Activated gamma-delta T cell (primary cell): Measurements from ENCODE around the gene NKX6-2.

Experiments used
- DNase-seq: peaks from one replicate; lab custom pipeline; 2025; lab: John Stamatoyannopoulos, UW

The NKX6-2 gene

DNA sequence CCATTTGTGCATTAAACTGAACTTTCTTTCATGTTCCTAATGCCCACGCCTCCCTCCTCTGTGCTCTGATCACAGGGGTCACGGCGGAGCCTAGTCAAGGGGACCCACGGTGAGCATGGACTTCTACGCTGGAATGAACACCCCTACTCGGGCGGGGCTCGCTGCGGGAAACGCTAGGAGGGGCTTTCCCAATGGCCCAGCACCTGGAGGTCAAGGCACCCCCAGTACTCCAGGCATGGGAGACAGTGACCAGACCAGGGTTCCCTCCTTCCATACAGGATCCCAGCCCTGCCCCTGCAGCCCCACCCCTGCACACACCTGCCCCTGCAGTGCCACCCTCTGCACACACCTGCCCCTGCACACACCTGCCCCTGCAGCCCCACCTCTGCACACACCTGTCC is 27.1 kb upstream of the NKX6-2 start:
- DNase-seq = no peak

DNA sequence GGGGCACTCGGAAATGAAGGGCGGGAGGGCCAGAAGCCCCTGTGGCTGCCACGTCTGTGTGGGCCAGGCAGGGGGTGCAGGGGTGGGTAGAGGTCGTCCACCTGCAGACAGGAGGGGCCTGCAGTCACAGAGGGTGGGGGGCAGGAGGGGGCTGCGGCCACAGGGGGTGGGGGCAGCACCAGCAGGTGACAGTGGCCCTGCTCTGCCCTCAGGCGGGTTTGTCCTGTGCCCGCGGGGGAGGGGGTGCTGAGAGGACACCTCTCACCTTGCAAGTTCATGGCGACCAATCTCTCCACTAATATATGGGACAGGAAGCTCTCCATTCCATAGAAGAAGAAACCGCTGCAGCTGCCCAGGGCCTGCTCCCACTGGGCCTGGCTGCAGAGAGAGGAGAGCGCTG is 26.6 kb upstream of the NKX6-2 start:
- no peak for DNase-seq

DNA sequence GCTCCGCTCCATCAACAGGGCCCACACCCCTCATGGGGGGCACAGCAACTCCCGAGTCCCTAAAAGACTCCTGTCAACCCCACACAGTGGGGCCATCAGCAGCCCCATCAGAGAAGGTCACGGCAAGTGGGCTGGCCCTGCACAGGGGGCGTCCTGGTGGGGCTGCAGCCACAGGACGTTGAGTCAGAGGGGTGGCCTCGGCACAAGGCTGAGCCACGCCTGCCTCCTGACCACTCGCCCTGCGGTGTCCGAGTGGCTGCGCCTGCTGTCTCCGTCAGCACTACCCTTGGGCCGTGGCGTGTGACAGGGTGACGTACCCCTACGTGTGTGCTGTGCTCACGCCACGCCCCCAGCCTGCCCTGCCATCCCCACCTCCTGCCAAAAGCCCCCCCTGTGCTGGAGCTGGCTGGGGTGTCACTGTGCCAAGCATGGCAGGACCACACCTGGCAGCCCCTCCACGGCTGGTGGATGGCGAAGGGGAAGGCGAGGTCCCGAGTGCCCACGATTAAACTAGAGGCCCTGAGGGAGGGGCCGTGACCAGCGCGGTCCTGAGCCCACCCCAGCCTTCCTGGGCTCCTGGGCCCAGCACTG is 26.0 kb upstream of the NKX6-2 start:
- DNase-seq = no peak

DNA sequence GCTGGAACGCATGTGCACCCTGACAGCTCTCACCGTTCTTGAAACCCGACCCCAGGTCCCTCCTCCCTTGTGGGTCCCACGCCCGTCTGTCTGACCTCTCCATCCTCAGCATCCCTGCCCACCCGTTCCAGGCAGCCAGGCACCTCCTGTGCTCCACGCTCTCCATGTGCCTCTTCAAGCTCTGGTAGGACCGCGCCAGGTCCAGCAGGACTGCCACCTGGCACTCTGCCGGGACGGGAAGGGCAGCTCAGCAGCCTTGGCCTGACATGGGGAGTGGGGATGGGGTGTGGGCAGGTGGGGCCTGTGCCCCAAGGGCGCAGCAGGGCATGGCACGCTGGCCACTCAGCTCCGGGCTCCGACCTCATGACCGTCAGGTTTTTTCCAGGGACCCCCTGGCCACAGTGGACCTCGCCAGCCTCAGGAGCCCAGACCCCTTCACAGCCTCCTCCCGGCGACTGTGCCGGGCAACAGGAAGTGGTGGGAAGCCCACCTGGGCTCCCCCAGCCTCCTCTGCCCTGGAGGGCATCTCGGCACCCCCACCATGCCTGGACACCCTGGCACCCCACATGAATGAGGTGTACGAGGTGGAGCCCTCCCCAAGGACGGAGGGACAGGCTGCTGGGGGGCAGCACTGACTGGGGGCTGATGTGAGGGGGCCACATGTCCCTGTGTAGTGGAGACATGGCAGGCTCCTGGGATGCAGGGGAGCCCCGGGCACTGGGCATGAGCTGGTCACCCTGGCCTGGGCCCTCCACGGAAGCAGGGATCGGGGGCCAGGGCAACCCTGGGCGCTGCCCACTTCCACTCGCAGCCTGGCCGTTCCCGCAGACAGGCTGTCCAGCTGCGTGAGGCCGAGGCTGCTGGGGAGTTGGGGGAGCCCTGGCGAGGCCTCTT is 25.1 kb upstream of the NKX6-2 start:
- DNase-seq = no peak

DNA sequence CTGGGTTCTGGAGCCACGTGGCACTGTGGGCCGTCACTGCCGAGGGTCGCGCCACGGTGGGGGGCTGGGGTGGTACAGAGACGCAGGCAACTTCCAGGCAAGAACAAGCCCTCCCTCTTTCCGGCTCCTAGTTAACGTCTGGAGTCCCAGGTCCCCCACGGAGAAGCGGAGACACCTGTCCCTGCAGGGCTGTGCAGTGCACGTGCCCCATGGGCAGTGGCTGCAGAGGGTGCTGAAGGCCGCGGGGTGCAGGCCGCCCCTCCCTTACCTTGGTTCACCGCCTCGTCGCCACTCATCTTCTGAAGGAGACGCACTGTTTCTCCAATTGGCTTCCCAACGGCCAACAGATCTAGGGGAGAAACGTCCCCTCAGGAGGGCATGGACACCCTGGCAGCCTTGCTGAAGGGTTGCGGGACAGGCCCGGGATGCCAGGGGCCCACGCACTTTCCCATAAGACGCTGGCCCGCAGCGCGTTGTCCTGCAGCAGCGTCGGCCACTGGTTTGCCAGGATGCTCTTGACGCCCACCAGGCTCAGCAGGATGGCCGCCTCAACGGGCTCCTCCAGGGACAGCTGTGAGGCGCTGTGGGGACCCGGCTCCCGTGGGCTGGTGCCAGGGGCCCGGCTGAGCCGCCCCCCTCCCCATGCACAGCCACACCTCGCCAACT is 24.3 kb upstream of the NKX6-2 start:
- no peak for DNase-seq

DNA sequence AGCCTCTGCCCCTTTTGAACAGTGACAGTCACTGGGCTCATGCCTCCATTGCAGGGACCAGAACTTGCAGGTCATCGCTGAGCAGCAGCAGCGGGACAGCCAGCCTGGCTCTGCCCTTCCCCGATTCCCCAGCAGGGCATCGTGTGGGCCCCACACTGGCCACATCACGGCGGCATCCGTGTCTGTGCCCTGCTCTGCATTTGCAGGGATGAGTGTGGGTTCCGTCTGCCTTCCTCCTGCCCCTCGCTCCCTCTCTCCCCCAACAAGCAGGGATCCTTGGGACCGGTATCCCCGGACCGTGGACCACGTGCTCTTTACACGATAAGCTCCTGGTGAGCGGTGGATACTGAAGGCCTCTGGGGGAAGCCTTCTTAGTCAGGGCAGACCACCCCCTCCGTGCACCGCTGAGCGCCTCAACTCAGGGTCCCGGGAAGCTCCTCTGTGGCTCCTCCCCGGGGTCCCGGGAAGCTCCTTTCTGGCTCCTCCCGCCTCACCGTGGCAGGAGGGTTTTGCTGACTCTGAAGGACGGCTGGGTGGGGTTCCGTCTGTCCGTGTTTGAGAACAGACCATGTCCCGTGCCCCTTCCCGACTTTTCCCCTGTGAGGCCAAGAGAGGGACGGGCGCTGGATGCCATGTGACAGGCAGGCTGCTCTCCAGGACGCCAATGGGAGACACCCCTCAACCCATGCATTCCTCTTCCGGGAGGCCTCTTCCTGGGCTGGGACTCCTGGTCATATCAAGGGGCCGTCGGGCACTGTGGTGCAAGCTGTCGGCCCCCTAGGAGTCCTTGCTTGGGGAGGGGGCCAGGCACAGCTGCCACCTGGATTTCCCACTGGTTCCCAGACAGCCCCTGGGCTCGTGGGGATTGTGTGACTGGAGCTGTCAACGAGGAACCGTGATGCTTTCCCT is 23.5 kb upstream of the NKX6-2 start:
- no peak for DNase-seq

DNA sequence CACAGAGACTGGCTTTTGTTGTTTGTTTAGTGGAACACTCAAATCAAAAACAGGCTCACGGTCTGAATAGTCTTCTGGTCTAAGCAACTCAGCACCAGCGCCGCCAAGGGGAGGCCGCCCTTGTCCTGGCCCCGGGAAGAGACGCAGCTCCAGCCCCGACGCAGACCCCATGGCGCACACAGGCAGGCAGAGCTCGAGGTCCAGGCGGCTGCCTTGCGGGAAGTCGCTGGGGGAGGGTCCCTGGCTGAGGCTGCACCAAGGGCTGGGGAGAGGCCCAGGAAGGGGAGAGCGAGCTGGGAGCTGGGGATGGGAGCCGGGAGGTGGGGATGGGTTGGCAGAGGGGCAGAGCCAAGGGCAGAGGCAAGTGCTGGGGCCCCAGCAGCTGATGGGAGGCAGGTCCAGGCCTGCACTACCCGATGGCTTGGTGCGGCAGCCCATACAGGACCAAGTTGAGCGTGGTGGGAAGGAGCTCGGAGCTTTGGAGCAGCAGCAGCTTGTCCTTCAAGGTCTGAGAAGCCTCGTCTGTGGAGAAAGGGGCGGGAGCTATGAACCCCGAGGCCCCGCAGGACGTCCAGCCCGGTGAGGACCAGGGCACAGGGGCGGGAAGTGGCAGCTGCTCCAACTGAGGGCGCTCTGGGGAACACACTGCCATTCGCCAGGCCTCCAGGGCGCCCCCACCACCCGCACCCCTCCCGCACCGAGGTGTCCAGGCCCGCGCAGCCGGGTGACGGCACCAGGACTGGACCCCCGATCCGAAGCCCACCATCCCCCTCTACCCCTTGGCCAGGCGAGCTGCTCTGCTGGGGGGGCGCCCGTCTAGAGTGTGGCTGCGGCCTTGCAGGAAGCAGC is 22.7 kb upstream of the NKX6-2 start:
- DNase-seq = no peak

DNA sequence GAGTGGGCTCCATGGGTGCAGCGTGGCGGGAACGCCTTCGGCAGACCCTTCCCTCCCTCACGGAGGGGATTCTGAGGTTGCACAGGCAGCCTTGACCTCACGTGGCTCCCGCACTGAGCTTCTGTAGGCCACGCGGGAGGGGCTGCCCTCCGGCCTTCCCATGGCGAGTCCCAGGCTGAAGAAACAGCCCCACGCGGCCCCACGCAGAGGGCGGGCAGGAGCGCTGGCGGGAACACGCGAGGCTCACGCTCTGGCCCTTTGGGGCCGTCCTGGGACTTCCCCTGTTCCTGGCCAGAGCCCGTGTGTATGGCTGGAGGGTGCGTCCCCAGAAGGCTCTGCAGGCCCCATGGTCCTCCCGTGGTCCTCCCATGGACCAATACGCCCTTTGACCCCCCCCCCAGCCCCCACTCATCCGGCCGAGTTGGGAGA is 21.7 kb upstream of the NKX6-2 start:
- no peak for DNase-seq

DNA sequence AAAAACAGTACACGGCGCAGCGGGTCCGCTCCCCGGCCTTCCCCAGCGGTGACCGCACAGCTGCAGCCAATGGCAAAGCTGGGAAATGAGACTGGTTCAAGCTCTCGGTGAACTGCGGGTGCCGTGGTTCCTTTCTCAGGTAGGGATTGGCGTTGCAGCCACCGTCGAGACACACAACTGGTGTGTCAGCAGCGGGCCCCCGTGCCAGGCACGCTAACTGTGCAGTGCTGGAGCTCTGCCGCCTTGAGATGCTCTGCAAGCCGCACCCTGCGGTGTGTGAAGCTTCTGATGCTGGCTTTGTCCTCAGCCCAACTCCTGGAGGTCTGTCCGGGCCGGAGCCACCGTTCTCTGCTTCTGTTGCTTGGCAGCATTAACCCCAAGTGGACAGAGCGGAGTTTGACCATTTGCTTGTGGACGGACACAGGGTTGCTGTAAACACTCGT is 20.6 kb upstream of the NKX6-2 start:
- DNase-seq = no peak

DNA sequence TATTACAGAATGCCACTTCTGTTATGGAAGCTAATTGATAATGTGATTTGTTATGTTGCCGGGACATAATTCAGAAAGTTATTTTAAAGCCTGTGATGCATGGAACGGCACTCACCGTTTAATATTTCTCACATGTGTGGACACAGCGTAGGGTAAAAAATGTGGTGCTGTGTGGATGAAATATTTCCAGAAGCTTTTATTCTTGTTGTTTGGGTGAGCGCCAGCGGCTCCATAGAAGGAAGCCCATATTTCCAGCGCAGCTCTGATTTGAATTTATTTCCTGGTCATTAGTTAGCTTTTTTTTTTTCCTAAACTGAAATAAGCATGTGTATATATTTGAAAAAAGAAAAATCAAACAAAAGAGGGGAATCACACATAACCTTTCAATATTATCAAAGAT is 20.2 kb upstream of the NKX6-2 start:
- no peak for DNase-seq

DNA sequence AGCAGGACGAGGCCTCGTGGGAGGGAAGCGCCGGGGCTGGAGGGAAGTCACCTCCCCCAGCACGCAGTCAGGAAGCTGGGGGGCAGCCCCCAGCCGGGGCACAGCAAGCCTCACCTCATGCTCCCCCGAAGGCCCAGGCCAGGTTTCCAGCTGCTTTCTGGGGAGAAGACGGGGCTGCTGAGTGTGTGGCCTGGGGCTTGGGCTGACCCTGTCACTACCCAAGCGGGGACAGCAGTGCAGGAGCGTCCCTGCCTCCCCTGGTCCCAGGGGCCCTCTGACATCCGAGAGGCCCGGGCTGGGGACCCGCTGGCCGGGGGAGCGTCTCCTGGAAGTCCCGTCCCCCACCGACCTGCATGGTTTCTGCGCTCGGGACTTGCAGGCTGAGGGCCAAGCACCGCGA is 19.7 kb upstream of the NKX6-2 start:
- DNase-seq = no peak

DNA sequence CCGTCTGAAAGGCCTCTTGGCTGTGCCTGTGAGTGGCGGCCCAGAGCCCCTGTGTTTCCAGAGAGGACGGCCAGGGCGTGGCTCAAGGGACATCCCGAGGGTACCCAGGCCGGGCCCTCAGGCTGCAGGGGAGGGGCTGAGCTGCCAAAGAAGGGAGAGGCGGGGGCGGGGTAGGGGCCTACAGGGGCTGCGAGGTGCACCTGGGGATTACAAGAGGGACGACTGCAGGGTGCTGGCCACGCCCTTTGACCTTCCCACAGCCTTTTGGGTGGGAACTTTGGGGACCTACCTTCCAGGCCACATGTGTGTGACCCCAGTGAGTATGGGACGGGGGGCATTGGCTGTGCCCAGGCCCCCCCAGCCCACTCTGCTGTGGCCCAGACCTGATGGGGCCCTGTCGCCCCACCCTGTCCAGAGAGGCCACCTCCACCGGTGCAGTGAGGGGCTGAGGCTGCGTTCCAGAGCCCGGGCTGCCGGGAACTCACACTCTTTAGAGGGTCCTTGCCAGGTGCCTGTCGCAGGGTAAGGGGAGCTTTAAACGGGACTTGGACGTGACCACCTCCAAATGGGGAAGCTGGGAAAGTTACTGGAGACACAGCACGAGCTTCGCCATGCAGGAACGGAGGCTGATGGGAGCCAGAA is 19.0 kb upstream of the NKX6-2 start:
- DNase-seq = no peak

DNA sequence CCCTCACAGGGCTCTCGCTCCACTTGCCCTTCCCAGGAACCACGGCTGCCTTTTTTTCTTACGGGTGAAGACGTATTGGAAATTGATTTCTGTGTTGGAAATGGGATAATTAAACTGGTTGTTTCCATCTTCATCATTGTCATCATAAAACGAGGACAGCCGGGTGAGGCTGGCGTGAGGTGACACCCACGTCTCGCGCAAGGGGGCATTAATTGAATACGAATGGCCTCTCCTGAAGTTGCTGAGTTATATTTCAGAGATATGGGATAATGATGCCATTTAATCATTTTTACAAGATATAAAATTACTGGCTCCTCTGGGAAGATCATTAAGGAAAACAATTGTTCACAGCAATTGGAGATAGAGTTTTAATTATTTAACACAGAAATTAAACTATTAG is 18.3 kb upstream of the NKX6-2 start:
- DNase-seq = no peak

DNA sequence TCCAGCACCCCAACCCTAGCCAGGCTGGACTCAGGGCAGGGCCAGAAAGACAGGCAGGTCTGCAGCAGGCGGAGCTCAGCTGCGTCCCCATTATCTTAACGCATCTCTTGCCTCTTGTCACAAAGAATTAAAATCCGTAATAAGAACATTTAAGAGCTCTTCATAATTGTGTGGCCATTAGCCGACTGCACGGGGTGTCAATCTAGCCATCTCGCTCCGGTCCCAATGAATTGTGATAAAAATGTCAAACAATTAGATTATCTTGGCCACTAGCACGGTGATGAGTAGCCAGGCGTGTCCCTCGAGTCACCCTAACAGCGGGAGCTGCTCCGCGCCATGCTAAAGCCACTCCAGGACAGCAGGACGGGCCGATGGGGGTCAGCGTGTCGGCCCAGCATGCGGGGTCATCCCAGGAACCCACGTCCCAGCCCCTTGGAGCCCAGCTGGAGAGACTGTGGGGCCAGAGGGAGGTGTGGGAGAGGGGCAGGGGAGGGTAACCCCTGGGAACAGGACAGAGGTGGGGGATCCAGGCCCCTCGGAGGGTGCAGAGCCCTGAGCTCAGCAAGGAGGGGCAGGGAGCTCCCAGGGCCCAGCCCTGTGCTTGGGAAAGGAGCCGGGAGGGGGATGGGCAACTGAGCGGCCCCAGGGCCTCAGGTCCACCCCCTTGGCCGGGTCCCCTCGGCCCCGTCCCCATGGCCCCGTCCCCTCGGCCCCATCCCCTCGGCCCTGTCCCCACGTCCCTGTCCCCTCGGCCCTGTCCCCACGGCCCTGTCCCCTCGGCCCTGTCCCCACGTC is 17.7 kb upstream of the NKX6-2 start:
- no peak for DNase-seq

DNA sequence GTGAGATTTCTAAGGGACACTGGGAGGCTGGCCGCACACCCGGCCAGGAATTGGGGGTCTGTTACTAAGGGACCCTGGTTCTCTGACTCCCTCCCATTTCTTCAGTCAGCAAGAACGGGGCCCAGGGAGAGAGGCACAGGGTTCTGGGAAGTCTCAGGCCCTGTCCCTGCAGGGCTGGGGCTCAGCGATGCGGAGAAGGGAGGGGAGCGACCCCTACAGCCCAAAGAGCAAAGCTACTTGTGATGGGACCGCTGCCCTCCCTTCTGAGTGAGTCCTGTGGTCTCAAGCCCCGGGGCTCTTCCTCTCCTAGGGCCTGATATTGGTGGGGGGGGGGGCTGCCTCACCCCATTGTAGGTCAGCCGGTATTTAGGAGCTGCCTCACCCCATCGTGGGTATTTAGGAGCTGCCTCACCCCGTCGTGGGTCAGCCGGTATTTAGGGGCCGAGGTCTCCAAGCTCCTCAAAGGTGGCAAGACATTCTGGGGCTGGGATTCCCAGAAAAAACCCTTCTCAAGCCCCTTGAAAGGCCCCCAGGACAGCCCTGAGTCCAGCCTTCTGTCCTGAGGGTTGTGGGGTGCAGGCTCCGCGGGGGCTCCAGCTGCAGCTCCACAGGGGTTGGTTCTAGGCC is 16.9 kb upstream of the NKX6-2 start:
- DNase-seq = no peak

DNA sequence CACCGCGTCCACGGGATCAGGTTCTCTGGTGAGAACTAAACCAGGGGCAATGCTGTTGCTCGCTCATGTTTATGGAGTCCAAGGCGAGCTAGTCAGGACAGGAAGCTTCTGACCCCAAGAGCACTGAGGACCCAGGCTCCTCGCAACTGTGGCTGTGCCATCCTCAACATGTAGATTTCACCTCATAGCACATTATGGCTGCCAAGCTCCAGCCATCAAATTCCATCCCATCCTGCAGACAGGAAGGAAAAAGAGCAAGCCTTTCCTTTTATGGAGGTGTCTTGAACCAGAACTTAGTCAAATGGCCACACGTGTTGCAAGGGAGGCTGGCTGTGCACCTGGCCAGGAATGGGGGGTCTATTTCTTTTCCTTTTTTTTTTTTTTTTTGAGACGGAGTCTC is 16.1 kb upstream of the NKX6-2 start:
- no peak for DNase-seq

DNA sequence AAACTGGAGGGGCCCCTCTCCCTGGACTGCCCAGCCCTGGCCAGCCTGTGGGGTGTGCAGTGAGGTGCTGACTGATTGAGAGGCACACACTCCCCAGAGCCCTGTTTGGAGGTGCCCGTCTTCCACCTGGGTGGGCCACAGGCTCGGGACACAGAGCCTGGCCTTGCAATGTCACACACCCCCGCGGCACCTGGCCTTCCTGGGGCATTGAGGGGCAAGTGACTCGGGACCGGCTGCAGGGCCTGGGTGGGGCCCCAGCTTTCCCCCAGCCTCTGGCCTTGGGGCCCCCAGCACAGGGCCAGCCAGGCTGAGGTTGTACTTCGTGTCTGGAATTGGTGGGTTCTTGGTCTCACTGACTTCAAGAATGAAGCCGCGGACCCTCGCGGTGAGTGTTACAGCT is 13.9 kb upstream of the NKX6-2 start:
- no peak for DNase-seq

DNA sequence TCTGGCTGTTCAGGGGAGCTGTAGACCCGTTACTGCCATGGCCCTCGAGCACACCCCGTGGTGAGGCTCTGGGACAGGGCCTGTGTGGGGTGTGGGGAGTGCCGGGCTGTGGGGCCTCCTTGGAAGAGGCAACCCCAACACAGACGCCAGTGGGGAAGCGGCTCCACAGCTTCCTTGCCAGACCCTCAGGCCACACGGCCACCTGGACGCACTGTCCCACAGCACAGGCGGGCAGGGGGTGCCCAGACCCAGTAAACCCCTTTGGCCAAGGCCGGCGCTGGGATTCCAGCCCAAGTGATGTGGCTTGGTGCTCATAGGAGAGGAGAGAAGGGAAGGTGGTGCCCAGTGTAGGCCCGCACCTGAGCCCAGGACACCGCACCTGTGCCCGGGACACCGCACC is 12.9 kb upstream of the NKX6-2 start:
- DNase-seq = no peak

DNA sequence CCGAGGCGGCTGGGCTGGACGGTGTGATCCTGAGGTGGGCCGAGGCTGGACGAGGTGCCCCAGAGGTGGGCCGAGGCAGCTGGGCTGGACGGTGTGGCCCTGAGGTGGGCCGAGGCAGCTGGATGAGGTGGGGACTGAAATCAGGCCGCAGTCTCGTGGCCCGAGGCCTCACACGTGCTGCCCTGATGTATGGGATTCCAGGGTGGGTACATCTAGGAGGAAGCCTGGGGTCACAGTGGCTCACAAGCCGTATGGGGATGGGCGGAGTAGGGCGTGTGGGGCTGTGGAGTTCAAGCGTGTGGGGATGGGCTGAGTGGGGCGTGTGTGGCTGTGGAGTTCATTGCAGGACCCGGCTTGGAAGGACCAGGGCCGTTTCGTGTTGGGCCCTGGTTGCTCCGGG is 12.5 kb upstream of the NKX6-2 start:
- no peak for DNase-seq
